A549 (cell line): ENCODE measurements around the gene RRAGB. TPM values are rescaled to one million over a fixed set of nuclear protein-coding genes. Genes with fewer than 3 reads are reported as not detected.

ENCODE experiments used
- ATAC-seq, 2 experiments: fragments of 200-7000 bp in 1 of 2; fragments of >200 bp in 1 of 2; cut with Nextera tagmentation in 1 of 2; cut with Tn5 transposase in 1 of 2; 3 replicates each; pipeline versions ENCODE4 v1.8.0 to v1.9.1; 2018 to 2020; ENCODE audit warnings: mild to moderate bottlenecking in 1 of 2, moderate library complexity in 1 of 2
- CTCF ChIA-PET: fragments of 300-600 bp; sonication (Branson Sonifier 250); formaldehyde crosslinking; extraction: SDS; loops from one replicate; lab custom pipeline; 2021; ENCODE audit warnings: antibody characterized with exemption, inconsistent platforms; lab: Yijun Ruan, JAX
- POLR2A ChIA-PET: fragments of 350-600 bp; formaldehyde crosslinking; extraction: SDS; loops from one replicate; lab custom pipeline; 2021; ENCODE audit warnings: antibody characterized with exemption, inconsistent platforms; lab: Yijun Ruan, JAX
- DNase-seq, 2 experiments: peaks; one replicate each; pipeline versions ENCODE4 v3.0.0 to v3.0.0-alpha.2; 2011 to 2016; ENCODE audit warnings: low read depth in 1 of 2, low spot score in 1 of 2
- FAIRE-seq: peaks from 2 replicates; lab custom pipeline; 2011; peaks lifted over from hg19 to GRCh38; lab: Jason Lieb, UNC
- H3K27ac ChIP-seq, 2 experiments: fragments of >200 bp; sonication (Bioruptor Twin); formaldehyde crosslinking; 3 replicates each; pipeline ENCODE4 v1.5.1; 2016 to 2017
- H3K4me1 ChIP-seq: fragments of >200 bp; sonication (Bioruptor Twin); formaldehyde crosslinking; 3 replicates; pipeline ENCODE4 v1.6.1; 2016
- H3K4me2 ChIP-seq: fragments of >200 bp; sonication (Bioruptor Twin); formaldehyde crosslinking; 3 replicates; pipeline ENCODE4 v1.6.1; 2016
- H3K4me3 ChIP-seq: fragments of >200 bp; sonication (Bioruptor Twin); formaldehyde crosslinking; 3 replicates; pipeline ENCODE4 v1.5.1; 2016
- H3K9me3 ChIP-seq: fragments of >200 bp; sonication (Bioruptor Twin); formaldehyde crosslinking; 3 replicates; pipeline ENCODE4 v1.6.1; 2016
- BHLHE40 ChIP-seq: IDR thresholded peaks from 2 replicates; pipeline ENCODE4 v1.6.1; 2012; ENCODE audit warnings: low read depth, low read length, inconsistent platforms
- CEBPB ChIP-seq, 2 experiments: fragments of >200 bp in 1 of 2; sonication (Bioruptor Twin) in 1 of 2; formaldehyde crosslinking in 1 of 2; IDR thresholded peaks; 2 replicates each; pipeline ENCODE4 v1.6.1; 2012 to 2016
- CHD4 ChIP-seq: fragments of 200-600 bp; sonication (generic); IDR thresholded peaks from 2 replicates; pipeline ENCODE4 v1.6.1; 2016; ENCODE audit warnings: antibody characterized with exemption, mild to moderate bottlenecking, borderline replicate concordance
- ESRRA ChIP-seq: fragments of 150-350 bp; IDR thresholded peaks from 2 replicates; pipeline ENCODE4 v1.6.1; 2014; ENCODE audit warnings: mild to moderate bottlenecking, low read length, borderline replicate concordance
- FOSB ChIP-seq: fragments of 250-450 bp; sonication (Bioruptor Pico); IDR thresholded peaks from 2 replicates; pipeline ENCODE4 v1.5.0; 2020; ENCODE audit warnings: mild to moderate bottlenecking, moderate library complexity
- FOSL2 ChIP-seq, 2 experiments: fragments of 450-650 bp in 1 of 2; fragments of >200 bp in 1 of 2; sonication (Bioruptor Twin) in 1 of 2; formaldehyde crosslinking; IDR thresholded peaks; 2 replicates each; pipeline versions ENCODE4 v1.5.0 to v1.6.1; 2016 to 2020; ENCODE audit warnings: mild to moderate bottlenecking in 1 of 2, moderate library complexity in 1 of 2
- FOXS1 ChIP-seq: fragments of 250-450 bp; sonication (Bioruptor Pico); IDR thresholded peaks from 2 replicates; pipeline ENCODE4 v1.5.0; 2020; ENCODE audit warnings: mild to moderate bottlenecking, moderate library complexity
- GATA3 ChIP-seq: IDR thresholded peaks from 2 replicates; pipeline ENCODE4 v1.6.1; 2012; ENCODE audit warnings: borderline replicate concordance
- HOXA7 ChIP-seq: fragments of 250-450 bp; sonication (Bioruptor Pico); IDR thresholded peaks from 2 replicates; pipeline ENCODE4 v1.5.0; 2020; ENCODE audit warnings: mild to moderate bottlenecking, moderate library complexity
- HOXB13 ChIP-seq: fragments of 250-450 bp; sonication (Bioruptor Pico); IDR thresholded peaks from 2 replicates; pipeline ENCODE4 v1.5.0; 2020; ENCODE audit warnings: low read depth, mild to moderate bottlenecking, moderate library complexity
- JUN ChIP-seq, 2 experiments: fragments of >200 bp; sonication (Bioruptor Twin); formaldehyde crosslinking; IDR thresholded peaks; 2 replicates in 1 of 2; 3 replicates in 1 of 2; pipeline ENCODE4 v1.6.1; 2016 to 2017
- KDM5A ChIP-seq: fragments of 200-600 bp; sonication (generic); IDR thresholded peaks from 2 replicates; pipeline ENCODE4 v1.6.1; 2016; ENCODE audit warnings: antibody characterized with exemption, mild to moderate bottlenecking
- MAFK ChIP-seq: fragments of 450-650 bp; IDR thresholded peaks from 2 replicates; pipeline ENCODE4 v1.6.1; 2014; ENCODE audit not compliant: partially characterized antibody
- NPAS2 ChIP-seq: fragments of 250-450 bp; sonication (Bioruptor Pico); IDR thresholded peaks from 2 replicates; pipeline ENCODE4 v1.8.0; 2022; ENCODE audit warnings: mild to moderate bottlenecking, moderate library complexity, borderline replicate concordance
- RARB ChIP-seq: fragments of 250-450 bp; sonication (Bioruptor Pico); IDR thresholded peaks from 2 replicates; pipeline ENCODE4 v1.8.0; 2021; ENCODE audit warnings: mild to moderate bottlenecking, moderate library complexity
- RFX5 ChIP-seq: fragments of 450-650 bp; IDR thresholded peaks from 2 replicates; pipeline ENCODE4 v1.7.1; 2014; ENCODE audit warnings: antibody characterized with exemption, mild to moderate bottlenecking, moderate library complexity
- TFCP2L1 ChIP-seq: fragments of 250-450 bp; sonication (Bioruptor Pico); IDR thresholded peaks from 2 replicates; pipeline ENCODE4 v1.5.0; 2021; ENCODE audit warnings: mild to moderate bottlenecking
- ZC3H11A ChIP-seq: fragments of 450-650 bp; IDR thresholded peaks from 2 replicates; pipeline ENCODE4 v1.6.1; 2014; ENCODE audit warnings: antibody characterized with exemption, mild to moderate bottlenecking
- ZFP36 ChIP-seq: fragments of 450-650 bp; IDR thresholded peaks from 2 replicates; pipeline ENCODE4 v1.6.1; 2014; ENCODE audit warnings: borderline replicate concordance; ENCODE audit not compliant: partially characterized antibody
- ZNF302 ChIP-seq: fragments of 250-450 bp; sonication (Bioruptor Pico); IDR thresholded peaks from 2 replicates; pipeline ENCODE4 v1.9.0; 2021; ENCODE audit warnings: inconsistent platforms, mild to moderate bottlenecking, moderate library complexity
- ZSCAN20 ChIP-seq: fragments of 250-450 bp; sonication (Bioruptor Pico); IDR thresholded peaks from 2 replicates; pipeline ENCODE4 v1.8.0; 2022; ENCODE audit warnings: mild to moderate bottlenecking, moderate library complexity
- WGBS: methylation state at CpG from one replicate; pipeline ENCODE4 v1.1.6; 2017; ENCODE audit errors: missing lambda C conversion rate; 5-methylcytosine and 5-hydroxymethylcytosine counted together
- polyA plus RNA-seq, 4 experiments: library from polyadenylated mRNA; depleted of rRNA in 3 of 4; stranded (reverse); fragments of >200 nt; fragmentation: RNase III in 1 of 4; extraction: RNeasy Plus Mini Kit Qiagen cat#74134 plus additional on column Dnase treatment in 1 of 4; gene quantifications; 2 replicates in 3 of 4; 3 replicates in 1 of 4; pipeline ENCODE4 v1.2.3, GENCODE V29; 2011 to 2017
- TF ChIP-seq, protein P1 (sequence below): fragments of 250-450 bp; sonication (Bioruptor Pico); IDR thresholded peaks from 2 replicates; pipeline ENCODE4 v1.5.0; 2021; ENCODE audit warnings: mild to moderate bottlenecking, moderate library complexity, borderline replicate concordance
- TF ChIP-seq, protein P2 (sequence below): fragments of >200 bp; sonication (Bioruptor Twin); formaldehyde crosslinking; IDR thresholded peaks from 3 replicates; pipeline ENCODE4 v1.5.1; 2016
- TF ChIP-seq, protein P3 (sequence below): fragments of 450-650 bp; IDR thresholded peaks from 2 replicates; pipeline ENCODE4 v1.6.1; 2014; ENCODE audit warnings: antibody characterized with exemption

Gene RRAGB
- polyA plus RNA-seq, 2 of the 4 experiments (the other 2 are of a cell fraction) = 12.3 to 23.1 TPM

DNA sequence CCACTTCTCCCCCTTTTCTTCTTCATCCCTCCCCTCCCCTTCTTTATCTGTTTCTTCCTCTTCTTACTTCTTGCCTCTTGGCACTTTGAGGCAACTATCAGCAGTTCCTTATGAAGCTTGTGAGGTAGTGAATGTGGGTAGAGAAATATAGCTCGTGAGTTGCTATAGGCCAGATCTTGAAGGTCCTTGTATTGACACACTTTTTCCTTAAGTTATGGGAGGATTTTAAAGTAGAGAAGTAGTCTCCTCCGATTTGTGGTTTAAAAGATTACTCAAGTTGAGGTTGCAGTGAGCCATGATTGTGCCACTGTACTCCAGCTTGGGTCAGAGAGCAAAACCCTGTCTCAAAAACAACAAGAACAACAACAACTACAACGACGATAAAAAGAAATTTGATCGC, 3.4 kb upstream of the RRAGB start:
- POLR2A ChIA-PET = no interaction called here

DNA sequence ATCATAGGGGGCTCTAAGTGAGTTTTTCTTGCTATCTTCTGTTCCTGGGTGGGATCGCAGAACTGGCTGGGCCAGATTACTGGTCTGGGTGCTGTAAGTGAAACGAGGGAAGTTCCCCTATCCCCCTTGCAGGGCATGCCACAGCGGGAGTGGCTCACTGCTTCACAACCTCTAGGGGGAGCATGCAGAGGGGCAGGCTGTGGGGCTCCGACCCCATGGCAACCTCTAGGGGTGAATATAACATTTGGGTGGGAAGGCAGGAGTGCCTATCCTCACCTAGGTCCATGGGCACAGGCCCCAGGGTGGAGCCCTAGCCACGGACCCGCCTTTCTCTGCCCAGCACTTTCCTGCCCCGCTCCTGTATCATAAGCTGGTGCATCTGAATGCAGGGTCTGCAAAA, 1.7 kb upstream of the RRAGB start:
- no peak for DNase-seq
- Histone ChIP-seq H3K27ac (no peak overlapping the region), H3K9me3 (no peaks in the 10 kb centered on the region), H3K4me3 (no peak overlapping the region), H3K4me2 (no peak overlapping the region), H3K4me1 (peaks cover 9% of the 10 kb centered on the region)
- TF ChIP-seq HOXB13 (no peak), KDM5A (no peak), CEBPB (IDR thresholded peaks at IDR 0.05) (no peak), ZNF302 (CRISPR knock-in tag) (no peak), NPAS2 (no peak), FOXS1 (CRISPR knock-in tag) (no peak)
- TF ChIP-seq, protein P1, sequence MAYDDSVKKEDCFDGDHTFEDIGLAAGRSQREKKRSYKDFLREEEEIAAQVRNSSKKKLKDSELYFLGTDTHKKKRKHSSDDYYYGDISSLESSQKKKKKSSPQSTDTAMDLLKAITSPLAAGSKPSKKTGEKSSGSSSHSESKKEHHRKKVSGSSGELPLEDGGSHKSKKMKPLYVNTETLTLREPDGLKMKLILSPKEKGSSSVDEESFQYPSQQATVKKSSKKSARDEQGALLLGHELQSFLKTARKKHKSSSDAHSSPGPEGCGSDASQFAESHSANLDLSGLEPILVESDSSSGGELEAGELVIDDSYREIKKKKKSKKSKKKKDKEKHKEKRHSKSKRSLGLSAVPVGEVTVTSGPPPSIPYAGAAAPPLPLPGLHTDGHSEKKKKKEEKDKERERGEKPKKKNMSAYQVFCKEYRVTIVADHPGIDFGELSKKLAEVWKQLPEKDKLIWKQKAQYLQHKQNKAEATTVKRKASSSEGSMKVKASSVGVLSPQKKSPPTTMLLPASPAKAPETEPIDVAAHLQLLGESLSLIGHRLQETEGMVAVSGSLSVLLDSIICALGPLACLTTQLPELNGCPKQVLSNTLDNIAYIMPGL (CRISPR knock-in tag) = no peak
- ChIA-PET CTCF (no interaction called here), POLR2A (no interaction called here)
- no peak for ATAC-seq
- WGBS = 47% methylated on average over 3 of the region's 7 CpGs
- no peak for FAIRE-seq

More for the DNA sequence above, 3.4 kb upstream of the RRAGB start:
- no peak for DNase-seq
- no peak for FAIRE-seq
- Histone ChIP-seq H3K4me1 (peaks cover 8% of the 10 kb centered on the region), H3K27ac (no peak overlapping the region), H3K4me3 (no peak overlapping the region), H3K9me3 (no peaks in the 10 kb centered on the region), H3K4me2 (no peak overlapping the region)
- TF ChIP-seq ZC3H11A (no peak), GATA3 (no peak), ESRRA (no peak), ZFP36 (no peak), RFX5 (no peak), MAFK (no peak), CHD4 (no peak), JUN (IDR thresholded peaks at IDR 0.05) (no peak), ZSCAN20 (CRISPR knock-in tag) (no peak), TFCP2L1 (CRISPR knock-in tag) (no peak), CEBPB (IDR thresholded peaks at IDR 0.05) (no peak), ZNF302 (CRISPR knock-in tag) (no peak), BHLHE40 (no peak), FOSL2 (IDR thresholded peaks at IDR 0.05) (no peak), FOSL2 (CRISPR knock-in tag; IDR thresholded peaks at IDR 0.05) (no peak), FOSB (CRISPR knock-in tag) (no peak), HOXA7 (CRISPR knock-in tag) (no peak), RARB (no peak), KDM5A (no peak)
- TF ChIP-seq, protein P2, sequence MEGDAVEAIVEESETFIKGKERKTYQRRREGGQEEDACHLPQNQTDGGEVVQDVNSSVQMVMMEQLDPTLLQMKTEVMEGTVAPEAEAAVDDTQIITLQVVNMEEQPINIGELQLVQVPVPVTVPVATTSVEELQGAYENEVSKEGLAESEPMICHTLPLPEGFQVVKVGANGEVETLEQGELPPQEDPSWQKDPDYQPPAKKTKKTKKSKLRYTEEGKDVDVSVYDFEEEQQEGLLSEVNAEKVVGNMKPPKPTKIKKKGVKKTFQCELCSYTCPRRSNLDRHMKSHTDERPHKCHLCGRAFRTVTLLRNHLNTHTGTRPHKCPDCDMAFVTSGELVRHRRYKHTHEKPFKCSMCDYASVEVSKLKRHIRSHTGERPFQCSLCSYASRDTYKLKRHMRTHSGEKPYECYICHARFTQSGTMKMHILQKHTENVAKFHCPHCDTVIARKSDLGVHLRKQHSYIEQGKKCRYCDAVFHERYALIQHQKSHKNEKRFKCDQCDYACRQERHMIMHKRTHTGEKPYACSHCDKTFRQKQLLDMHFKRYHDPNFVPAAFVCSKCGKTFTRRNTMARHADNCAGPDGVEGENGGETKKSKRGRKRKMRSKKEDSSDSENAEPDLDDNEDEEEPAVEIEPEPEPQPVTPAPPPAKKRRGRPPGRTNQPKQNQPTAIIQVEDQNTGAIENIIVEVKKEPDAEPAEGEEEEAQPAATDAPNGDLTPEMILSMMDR = no peak
- TF ChIP-seq, protein P3, sequence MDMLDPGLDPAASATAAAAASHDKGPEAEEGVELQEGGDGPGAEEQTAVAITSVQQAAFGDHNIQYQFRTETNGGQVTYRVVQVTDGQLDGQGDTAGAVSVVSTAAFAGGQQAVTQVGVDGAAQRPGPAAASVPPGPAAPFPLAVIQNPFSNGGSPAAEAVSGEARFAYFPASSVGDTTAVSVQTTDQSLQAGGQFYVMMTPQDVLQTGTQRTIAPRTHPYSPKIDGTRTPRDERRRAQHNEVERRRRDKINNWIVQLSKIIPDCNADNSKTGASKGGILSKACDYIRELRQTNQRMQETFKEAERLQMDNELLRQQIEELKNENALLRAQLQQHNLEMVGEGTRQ = no peak
- CTCF ChIA-PET = no interaction called here
- no peak for ATAC-seq
- 50% methylated on average over 5 of the region's 5 CpGs for WGBS
